GM12875 (cell line): Measurements from ENCODE around the gene ZBTB46.

Experiments
- H3K4me3 ChIP-seq: one replicate; pipeline ENCODE4 v1.5.1; 2011; ENCODE audit warnings: low read depth, low read length, control low read depth
- CTCF ChIP-seq: IDR thresholded peaks from 2 replicates; pipeline ENCODE4 v1.5.1; 2011; ENCODE audit warnings: low read depth, mild to moderate bottlenecking, control low read depth, inconsistent platforms, low read length, moderate library complexity, borderline replicate concordance; ENCODE audit not compliant: insufficient read depth

The ZBTB46 gene

GRCh38 chr20:63755933-63756647, 75.0 kb downstream of the ZBTB46 start:
- no peak for TF ChIP-seq CTCF

DNA sequence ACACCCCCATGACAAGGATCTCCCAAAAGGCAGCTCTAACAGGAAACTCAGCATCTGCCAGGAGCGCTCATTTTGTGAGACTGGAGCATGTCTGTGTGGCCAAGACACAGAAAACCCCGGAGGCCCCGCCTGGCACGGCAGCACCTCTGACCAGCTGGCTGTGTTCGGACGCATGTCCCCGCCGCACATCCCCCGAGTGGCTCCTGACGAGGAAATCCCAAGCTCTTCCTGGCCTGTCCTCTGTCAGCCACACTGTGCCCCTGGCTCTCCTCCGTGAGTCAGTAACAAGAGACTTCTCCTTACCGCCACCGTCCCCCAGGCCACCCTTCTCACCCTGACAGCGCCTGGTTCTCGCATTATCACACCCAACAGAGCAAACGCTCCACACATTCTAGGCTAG, 77.1 kb downstream of the ZBTB46 start:
- no peak overlapping the region for H3K4me3 ChIP-seq
- TF ChIP-seq CTCF: no peak

More at GRCh38 chr20:63755933-63756647, 75.0 kb downstream of the ZBTB46 start:
- H3K4me3 ChIP-seq: no peak overlapping the region

- TF ChIP-seq CTCF: no peak
- H3K4me3 ChIP-seq: no peak overlapping the region
Measured at GRCh38 chr20:63753381-63753780, 77.7 kb downstream of the ZBTB46 start.

DNA sequence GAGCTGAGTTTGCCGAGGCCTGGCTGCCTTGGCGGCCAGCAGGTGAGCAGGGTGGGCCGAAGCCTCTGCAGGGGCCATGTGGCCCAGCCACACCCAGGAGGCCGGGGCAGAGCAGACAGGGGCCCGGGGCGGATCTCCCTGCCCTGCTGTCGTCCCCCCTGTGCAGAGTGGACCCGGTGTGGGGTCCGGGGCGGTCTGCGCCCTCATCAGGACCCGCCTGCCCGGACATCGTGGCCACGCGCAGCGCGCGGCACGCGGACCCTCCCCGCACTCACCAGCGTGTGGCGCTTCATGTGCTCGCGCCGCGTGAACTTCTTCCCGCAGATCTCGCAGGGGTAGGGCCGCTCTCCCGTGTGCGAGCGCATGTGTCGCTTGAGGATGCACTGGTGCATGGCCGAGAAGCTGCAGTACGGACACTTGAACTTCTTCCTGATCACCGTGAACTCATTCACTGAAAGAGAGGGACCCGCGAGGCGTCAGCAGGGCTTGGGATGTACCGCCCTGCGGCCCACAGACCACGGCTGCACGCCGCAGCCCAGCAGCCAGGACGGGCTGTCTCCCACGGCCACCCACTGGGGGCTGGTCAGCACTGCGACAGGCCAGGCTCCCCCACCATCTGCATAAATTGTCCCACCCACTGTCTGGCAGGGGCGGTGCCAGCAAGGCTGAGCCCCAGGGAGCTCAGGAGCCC, 78.5 kb downstream of the ZBTB46 start:
- H3K4me3 ChIP-seq: no peak overlapping the region
- TF ChIP-seq CTCF: no peak

GRCh38 chr20:63751471-63752271, 79.4 kb downstream of the ZBTB46 start:
- no peak for TF ChIP-seq CTCF
- no peak overlapping the region for H3K4me3 ChIP-seq

DNA sequence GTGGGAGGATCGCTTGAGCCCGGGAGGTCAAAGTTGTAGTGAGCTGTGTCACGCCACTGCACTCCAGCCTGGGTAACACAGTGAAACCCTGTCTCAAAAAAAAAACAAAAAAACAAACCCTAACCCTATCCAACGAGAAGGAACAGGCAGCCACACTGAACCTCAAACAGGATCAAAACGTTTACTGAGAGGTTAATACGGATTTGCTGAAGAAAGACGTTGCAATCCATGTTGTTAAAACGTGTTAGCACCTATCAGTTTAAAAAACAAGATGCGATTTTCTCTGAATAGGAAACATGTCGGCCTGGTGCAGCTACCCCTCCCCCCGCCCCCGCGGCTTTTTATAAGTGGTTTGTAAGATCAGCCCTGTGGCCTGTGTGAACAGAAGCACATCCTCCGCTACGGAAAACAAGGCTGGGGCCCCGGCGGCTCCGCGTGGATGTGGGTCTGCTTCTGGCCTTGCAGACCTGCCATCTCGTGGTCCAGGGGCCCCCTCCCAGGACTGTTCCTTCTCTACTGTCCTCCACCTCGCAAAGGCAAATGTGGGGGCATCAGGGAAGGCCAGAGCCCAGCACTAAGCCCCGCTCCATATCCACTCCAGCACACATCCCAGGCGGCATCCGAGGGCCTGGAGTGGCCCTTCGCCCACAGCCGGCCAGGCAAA, 80.1 kb downstream of the ZBTB46 start:
- H3K4me3 ChIP-seq: no peak overlapping the region
- TF ChIP-seq CTCF: no peak
